IPS-NIHi11 (cell line): ENCODE data around the gene GRID1.
A peak's percentile ranks its signal among the peaks of the same experiment; 100 is the strongest.

Experiments used
- DNase-seq: peaks from one replicate; pipeline ENCODE4 v3.0.0; 2012; ENCODE audit warnings: mixed read lengths, low spot score

Gene GRID1

DNA sequence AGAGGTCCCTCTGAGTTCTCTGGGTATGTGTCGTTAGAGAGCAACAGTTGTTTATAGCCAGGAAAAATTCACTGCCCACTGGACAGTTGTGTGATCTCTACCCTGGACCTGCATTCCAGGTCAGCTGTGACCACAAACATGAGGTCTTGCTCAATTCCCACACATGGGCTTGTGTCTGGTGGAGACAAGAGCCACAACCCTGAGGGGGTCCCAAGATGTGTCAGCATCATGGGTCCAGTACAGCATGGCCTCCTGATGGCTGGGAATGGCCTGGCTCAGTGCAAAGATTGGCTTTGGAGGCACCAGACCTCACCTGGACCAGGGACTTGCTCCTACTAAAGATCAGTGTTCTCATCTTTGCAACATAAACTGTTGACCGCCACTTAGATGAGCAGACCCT lies 751.6 kb downstream of the GRID1 start:
- no peak for DNase-seq

DNA sequence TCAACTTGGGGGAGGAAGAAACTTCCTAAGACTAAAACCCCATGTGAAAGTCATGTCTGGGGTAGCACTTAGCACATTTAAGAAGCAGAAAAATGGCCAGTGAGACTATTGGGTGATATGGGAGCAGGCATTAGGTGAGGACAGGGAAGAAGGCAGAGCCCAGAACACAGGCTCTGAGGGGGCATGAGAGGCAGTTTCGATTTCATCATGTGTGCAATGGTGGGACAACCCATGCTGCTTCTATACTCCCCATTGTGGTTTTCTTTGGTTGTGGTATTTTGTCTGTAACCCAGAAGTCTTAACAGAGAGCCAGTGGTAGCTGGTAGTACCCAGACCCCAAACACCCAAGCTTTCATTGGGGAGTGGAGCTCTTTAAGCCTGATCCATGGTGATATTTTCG lies 752.0 kb downstream of the GRID1 start:
- no peak for DNase-seq

DNA sequence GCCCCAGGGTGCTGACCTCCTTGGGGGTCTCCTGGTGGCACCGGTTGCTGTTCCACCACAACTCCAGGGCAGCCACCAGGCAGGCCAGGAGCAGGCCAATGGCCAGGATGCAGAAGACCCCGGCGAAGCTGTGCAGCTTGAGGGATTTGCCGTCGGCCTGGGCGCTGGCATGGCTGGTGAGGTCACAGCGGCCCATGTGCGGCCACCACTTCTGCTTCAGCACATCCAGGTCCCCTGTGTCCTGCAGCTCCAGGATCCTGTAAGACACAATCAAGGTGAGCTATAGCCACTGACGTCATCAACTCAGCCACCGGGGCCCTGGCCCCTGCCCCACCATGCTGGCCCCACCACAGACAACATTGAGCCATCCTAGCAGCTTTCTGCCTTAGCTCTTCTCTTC lies 753.2 kb downstream of the GRID1 start:
- no peak for DNase-seq

DNA sequence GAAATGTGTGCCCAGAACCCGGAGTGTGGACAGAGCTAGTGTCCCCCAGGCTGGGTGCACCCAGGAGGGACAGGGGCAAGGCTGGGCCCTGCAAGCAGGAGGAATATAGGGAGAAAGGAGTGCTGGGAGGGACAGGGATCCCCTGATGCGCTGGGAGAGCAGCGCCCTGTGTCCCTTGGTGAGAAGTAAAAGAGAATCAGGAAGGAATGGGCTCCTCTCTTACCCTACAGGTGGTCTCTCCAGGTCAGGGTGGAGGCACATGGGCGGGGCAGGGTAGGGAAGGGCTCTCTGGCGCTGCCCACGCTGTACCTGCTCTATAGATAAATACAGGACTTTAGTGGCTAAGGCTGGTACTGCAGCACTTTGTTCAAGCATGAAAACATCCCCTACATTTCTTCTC lies 753.8 kb downstream of the GRID1 start:
- DNase-seq: peak; percentile 28

DNA sequence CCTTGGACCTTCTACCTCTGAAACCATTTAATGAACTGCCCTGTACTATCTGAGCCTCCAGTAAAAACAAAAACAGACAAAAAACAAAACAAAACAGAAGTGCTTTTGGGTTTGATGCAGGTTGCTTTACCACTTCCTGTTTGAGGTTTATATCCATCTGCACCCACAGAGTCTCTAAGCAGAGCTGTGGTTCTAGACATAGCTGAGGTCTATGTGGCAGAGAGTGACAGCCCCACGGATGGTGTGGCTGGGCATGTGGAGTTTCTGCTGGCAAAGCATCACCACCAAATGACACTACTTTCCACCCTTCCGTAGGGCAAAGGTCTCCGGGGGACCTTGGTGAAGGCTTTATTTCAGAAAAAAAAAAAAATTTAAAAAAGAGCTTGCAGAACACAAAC lies 754.2 kb downstream of the GRID1 start:
- no peak for DNase-seq

DNA sequence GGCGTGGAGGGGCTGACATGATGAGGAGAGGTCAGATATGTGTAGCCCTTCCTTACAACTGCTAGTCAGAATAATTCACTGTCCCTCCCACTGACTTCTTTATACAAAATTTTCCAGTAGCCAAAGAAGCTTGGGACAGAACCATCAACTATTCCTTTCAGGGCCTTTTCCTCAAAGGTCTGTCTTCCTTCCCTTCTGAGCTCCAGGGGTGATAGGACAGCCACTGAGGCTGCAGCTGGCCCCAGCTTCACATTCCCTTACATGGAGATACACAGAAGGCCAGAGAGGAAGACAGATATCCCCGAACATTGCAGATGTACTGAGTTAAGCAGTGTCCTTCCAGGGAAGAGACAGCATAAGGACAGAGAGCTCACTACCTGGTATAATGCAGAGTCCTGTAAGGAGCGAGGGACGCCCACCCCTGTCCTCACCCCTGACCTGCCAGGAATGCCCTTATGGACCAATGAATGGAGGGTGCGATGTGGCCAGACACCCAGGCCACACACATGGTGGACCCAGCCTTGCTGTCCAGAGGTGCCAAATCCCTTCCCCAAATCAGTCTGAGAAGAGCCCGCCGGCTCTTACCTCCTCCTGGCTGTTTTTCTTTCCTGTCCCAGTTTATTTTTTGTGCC lies 754.7 kb downstream of the GRID1 start:
- DNase-seq: no peak

DNA sequence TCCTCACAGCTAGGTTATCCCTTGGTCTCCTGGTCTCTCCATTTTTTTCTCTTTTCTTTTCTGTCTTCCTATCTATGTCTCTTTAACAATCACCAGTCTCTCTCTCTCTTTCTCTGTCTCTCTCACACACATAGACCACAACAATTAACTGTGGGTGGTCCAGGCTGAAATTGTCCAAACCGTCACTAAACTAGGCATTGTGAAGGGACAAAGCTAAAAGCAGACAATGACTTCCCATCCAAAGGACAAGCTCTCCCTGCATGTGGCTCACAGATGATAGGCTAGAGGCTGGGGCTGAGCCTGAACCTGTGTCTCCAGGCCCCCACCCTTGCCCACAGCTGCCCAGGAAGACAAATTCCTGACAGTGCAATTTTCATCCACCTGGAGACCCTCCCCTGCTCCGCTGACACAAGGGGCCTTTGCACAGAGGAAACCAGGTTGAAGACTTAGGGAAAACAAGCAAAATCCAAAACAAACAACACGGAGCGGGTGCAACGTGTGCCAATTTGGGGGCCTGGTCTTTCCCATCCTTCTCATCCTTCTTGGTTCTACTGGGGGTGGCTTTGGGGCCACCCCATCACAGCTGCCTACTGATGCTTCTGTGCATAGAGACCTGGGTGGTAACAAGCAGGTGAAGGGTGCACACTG lies 755.4 kb downstream of the GRID1 start:
- no peak for DNase-seq

DNA sequence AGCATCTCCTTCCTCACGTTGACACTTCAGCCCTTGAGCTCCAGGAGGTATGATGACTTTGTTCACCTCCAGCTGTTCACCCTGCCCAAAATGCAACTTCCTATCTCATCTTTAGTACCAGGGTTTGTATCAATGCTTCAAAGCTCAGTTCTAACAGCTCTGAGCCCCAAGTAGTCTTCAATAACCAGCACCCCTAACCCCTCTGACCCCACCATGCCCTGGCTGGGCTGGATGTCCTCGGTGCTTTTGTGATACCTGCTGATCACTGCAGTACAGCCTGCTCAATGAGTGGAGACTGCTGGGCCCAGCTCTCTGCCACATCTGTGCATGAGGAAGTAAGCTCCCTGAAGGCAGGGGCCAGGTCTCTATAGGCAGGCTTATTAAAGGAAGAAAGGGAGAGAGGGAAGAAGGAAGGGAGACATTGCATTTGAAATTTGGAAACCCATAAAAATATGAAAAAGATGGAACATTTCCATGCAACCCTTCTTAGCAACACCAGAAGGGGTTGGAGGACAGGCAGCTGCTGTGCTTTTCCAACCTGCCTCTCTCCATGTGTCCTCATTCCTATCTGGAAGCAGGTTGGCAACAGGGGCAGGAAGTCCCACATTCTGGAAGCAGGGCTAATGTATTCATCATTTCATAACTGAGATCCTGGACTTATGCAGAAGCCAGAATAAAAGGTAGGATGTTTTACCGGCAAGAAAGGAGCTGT lies 756.1 kb downstream of the GRID1 start:
- no peak for DNase-seq

DNA sequence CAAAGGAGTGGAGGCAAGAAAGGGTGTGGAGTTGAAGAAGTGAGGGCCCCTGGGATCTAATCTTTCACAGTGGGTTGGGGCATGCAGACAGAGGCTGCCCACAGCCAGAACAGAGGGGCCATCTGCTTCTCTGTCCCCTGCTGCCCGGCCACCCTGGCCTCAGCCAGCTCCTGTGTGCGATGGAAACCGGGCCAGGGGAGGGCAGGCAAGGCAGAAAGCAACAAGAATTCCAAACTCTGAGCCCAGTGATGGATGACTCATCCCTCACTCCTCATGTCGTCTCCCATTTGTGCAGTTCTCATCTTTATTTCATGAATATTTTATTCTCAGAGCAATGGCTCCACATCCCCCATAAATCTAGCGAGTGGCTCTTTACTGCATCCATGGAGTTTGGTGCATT lies 757.1 kb downstream of the GRID1 start:
- DNase-seq: no peak

DNA sequence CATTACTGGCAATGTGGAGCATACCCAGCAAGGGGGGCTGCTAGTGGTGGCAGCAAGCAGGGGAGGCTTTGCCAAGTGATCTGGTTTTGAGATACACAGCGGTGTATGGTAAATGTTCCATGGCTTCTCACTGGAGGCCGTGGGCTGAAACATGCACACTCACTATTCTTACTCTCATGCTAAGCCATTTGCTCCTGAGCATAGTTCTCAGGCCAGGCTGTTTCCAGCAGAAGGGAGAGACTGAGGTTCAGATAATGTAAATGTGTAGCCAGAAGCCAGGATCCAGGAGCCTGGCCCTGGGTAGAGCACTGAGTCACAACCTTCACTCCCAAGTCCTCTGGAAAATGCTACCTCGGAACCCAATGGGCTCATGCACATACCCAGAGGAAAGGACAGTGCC lies 757.9 kb downstream of the GRID1 start:
- no peak for DNase-seq

DNA sequence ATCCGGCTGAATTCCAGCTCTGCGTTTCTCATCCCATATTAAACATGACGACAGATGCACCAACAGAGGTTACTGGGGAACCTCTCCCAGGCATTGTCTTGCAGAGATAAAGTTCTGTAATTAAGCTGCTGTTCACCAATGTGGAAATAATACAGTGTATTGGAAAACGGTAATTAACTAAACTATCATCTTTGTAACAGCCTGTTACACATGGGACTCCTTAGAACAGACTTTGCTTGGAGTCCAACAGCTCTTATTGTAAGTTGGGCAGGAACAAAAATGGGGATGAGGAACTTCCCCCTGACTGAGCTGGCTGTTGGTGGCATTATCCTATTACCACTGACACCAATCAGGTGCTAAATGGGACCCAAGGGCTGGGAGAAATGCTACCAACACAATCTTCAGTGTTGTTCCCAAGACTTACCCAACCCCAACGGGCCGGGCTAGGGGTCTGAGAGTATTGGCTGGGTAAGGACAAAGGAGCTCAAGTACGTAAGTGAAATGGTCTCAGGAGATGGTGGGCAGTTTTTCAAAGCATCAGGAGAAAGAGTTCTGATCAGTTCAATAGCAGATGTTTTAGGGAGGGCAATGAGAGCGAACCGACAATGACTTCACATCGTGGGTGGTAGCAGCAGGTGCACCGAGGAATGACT lies 759.4 kb downstream of the GRID1 start:
- DNase-seq: no peak

DNA sequence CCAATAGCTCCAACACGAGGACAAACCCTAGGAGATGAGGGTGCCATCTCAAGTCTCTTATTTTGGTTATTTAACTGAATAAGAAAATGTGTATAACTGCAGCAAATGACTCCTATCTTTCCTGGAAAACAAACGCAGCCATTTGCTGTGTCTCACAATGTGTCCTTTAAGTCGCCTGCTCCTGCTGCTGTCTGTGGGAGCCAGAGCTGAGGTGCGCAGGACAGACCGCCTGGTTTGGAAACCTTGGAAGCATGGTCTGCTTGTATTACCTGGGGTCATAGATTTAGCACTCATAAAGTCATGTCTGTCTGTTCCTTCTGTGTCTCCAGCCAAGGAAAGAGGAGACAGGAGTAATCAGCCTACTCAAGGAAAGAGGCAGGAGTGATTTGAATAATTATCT lies 760.2 kb downstream of the GRID1 start:
- DNase-seq: no peak

DNA sequence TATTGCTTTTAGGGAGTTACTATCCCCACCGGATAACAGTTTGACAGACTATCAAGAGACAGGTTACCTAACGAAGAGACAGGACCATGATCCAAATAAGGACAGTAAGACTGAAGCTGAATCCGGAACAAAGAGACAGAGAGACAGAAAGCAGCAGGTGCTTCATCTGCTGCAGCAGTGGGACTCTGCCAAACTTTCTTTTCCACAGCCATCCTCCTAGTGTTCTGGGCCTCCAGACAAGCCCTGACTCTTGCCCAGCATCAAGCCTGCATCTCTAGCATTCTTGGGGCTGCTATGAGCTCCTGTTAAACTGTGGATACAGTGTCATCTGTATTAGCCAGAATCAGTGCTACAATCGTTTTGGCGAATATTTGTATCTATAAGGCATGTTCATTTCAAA lies 761.7 kb downstream of the GRID1 start:
- DNase-seq: no peak

DNA sequence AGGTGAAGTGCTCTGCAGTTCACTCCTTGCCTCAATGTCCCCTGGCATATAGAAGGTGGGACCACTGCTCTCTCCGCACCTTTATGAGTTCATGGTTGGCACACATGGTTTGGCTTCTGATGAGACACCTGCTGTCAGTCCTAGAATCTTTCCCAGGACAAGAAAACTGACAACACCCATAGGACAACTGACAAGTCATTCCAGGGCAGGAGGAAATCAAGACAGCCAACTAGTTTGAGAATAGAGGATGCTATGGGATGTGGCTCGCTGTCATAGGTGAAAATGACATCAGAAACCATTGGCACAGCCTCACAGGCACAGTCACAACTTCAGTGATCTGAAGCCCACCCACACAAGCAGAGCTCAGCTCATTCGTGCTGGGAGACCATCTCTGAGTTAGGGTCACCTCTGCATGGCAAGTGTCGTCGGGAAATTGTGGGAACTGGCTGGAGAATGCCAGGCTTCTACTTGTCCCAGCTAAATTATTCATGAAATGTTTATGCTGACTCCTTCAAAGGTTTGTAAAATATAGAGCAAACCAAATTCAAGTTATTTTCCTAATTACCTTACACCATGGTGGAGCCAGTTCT lies 762.4 kb downstream of the GRID1 start:
- DNase-seq: no peak

DNA sequence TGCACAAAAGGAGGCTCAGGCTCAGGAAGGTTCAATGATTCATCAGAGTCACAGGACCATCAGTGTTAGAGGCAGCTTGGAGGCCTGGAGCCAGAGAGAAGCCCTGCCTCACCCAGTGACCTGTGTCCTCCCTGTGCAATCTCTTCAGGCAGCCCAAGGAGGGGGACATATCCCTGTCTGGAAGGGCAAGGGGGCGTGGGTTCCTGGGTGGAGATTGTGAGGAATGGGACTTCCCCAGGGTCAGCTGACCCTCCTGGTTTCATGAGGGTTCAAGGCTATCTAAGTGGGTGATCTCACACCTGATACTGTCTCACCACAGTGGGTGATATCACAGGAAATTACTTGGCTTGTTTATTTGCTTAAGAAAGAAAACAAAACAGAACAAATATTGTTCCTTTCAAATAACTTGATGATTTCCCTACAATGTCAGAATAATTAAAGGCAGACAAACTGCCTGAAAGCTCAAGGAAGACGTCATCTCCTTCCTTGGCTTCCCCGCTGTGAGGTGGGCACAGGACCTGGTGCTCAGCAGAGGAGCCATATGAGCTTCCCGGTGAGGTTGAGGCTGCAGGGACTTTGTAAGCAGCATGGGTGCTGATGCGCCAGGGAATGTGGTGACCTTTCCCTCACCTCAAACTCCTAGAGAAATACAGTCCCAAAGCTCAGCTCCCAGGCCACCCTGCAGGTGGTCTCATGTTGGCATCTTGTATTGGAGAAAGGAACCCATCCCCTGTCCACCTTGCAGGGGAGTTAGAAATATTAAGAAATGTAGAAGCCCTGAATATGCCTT lies 763.2 kb downstream of the GRID1 start:
- DNase-seq: no peak

DNA sequence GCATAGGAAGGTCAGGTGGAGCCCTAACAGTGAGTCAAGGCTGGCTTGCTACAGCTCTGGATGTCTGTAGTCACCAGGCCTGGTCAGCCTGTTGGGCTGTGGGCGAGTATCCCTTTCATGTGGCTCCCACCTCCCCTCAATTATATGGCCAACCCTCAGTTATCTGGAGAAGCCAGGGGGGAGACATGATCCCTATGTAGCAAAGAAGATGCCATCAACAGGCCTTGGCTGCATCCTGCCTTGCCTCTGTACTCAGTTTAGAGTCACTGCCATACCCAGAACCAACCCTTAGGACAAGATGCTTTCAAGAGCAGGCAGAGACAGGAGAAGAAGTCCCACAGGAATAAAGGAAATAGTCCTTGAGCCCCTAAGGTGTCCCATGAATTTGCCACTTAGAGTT lies 763.9 kb downstream of the GRID1 start:
- DNase-seq: no peak

DNA sequence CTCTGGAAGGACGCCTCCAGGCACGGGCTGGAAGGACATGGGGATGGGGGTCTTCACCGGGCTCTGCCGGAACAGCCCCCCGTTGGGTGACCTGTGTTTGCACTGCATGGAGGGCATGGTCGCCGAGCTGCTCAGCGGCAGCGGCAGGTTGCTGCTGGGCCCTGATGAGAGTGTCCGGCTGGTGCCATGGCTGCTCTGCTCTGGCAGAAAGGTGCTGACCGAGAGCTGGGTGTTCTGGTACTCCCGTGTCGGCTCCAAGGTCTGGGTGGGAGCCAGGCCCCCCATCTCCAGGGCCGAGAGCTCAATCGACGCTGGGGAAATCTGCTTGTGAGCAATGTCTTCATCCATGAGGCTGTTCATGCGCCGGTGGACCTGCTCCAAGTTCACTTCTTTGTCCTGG lies 764.3 kb downstream of the GRID1 start:
- DNase-seq: no peak

DNA sequence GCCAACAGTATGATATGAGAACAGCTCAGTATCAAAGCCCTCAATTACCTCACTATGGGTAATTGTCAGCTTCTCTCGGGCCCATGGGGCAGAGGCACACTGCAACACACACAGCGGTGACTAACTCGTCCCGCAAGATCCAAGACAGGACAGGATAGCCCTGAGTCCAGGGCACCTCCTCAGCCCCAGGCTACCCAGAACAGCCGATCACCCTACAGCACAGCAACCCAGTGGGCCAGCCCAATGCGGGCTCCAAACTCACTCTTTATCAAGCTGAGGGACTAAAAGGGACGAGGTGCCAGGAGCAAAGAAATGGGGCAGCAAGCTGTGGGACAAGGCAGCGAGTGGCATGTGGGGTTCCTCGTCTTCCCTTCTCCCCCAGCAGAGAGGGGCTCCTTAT lies 765.1 kb downstream of the GRID1 start:
- DNase-seq: no peak

DNA sequence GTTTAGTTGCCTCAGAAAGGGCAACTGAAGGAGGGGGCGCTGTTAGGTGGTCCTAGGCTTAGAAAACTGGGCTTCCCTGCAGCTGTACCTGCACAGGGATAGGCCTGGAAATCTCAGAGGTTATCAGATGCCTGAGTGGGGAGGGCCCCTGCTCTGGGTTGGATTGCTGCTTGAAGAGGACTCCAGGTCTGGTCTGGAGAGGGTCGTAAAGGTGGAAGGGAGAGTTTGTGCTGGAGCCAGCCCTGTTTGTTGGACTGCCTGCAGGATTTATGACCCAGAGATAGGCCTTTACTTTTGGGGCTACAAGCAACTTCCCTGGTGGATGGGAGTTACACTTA lies 765.9 kb downstream of the GRID1 start:
- no peak for DNase-seq

DNA sequence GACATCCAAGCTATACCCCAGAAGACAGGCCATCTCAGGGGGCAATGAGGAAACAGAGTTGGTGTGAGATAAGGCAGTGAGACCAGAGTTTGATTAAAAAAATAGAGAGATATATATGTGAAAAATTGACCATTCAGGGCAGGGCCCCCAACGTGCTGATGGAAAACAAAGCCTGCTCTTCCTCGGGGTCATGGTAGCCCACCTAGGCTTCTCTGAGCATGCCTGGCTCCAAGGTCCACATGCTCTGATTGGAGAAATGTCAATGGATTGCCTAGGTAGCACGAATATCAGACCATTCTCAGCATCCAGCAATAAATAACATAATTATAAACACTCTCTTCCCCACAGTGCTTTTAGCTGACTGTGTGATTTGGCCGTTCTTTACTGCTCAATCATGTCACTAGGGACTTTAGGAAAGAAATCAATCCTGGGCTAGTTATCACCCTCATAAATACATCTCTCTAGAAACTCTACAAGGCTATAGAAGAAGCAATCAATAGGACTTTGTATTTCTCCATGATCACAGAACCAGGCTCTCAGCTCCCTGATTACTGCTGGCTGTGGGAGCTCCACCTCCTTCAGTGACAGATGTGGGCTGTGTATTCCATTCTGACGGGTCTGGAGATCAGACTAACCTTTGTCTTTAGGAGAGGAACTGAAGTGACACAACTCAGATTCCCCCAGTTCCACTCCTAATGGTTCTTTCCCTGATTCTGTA lies 766.4 kb downstream of the GRID1 start:
- DNase-seq: no peak

DNA sequence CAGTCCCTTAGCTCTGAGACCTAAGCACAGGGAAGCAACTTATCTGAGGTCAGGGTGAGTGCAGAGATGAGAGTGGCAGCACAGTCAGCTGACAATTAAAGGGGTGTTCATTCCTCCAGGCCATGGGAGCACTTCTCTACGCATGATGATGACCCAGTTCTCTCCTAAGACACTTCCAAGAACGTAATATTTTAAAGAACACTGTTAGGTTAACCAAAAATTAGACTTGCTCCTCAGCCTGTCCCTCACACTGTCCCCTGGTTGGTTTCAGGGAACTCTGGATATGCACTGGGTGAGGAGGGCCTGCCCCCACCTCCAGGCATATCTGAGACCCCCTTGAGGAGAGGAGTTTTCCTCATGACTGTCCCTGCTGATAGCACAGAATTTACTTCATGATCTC lies 767.5 kb downstream of the GRID1 start:
- no peak for DNase-seq
